Vagina (tissue), 2 donors: ENCODE data around the gene ACTR3C.
"Not testable (repeated sequence)": the region's sequence is repeated elsewhere in the genome, so short reads cannot be mapped to it uniquely, and the experiment has no call there.

Source experiments
- POLR2AphosphoS5 ChIP-seq, 2 donors: sonication (generic); formaldehyde crosslinking; IDR thresholded peaks; one replicate each; pipeline ENCODE4 v1.9.0; 2017; ENCODE audit warnings: antibody characterized with exemption in 2 of 2, mild to moderate bottlenecking in 2 of 2, low read depth in 1 of 2; ENCODE audit not compliant: insufficient read depth in 1 of 2
- TF ChIP-seq, protein P1 (sequence below), 3 experiments: fragments of 450-650 bp in 2 of 3; fragments of 200-600 bp in 1 of 3; sonication (generic) in 1 of 3; IDR thresholded peaks; one replicate each; pipeline ENCODE4 v1.5.1; 2017 to 2019; ENCODE audit warnings: antibody characterized with exemption in 3 of 3, mild to moderate bottlenecking in 2 of 3, moderate library complexity in 2 of 3

DNA sequence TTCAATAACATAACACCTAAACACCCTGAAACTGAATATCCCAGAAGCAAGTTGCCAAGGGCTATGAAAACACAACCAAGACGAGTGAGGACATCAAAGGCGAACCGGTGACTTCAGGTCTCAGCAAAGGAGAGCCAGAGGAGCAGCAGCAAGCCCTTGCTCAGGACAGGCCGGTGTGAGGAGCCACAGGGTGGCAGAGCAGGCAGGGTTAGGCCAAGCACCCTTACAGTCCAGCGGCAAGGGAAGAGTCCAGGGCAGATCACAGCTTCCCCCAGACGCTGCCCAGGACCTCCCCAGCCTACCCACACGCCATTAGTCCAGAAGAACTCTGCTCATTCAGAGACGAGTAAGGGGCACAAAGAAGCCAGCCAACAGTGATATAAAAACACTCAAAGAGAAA, 27.7 kb downstream of the ACTR3C start:
- TF ChIP-seq, protein P1, sequence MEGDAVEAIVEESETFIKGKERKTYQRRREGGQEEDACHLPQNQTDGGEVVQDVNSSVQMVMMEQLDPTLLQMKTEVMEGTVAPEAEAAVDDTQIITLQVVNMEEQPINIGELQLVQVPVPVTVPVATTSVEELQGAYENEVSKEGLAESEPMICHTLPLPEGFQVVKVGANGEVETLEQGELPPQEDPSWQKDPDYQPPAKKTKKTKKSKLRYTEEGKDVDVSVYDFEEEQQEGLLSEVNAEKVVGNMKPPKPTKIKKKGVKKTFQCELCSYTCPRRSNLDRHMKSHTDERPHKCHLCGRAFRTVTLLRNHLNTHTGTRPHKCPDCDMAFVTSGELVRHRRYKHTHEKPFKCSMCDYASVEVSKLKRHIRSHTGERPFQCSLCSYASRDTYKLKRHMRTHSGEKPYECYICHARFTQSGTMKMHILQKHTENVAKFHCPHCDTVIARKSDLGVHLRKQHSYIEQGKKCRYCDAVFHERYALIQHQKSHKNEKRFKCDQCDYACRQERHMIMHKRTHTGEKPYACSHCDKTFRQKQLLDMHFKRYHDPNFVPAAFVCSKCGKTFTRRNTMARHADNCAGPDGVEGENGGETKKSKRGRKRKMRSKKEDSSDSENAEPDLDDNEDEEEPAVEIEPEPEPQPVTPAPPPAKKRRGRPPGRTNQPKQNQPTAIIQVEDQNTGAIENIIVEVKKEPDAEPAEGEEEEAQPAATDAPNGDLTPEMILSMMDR (IDR thresholded peaks at IDR 0.05) = not testable (repeated sequence)
- not testable (repeated sequence) for TF ChIP-seq POLR2AphosphoS5 (IDR thresholded peaks at IDR 0.05; ENCODE audit: insufficient read depth in 1 of 2, low read depth in 1 of 2)
